HCT116 (cell line): ENCODE results near the gene WDR48. TPM values are rescaled to one million over a fixed set of nuclear protein-coding genes. Genes with fewer than 3 reads are reported as not detected.

Experiments used
- ATAC-seq: fragments of 200-7000 bp; cut with Tn5 transposase; 2 replicates; pipeline ENCODE4 v1.9.1; 2020; ENCODE audit warnings: mild to moderate bottlenecking, moderate library complexity
- BruUV-seq: library from RNA; stranded (reverse); fragments of 400-500 nt; replicated peaks from 2 replicates; lab custom pipeline; 2021; lab: Mats Ljungman, UMichigan
- CTCF ChIA-PET: fragments of 300-600 bp; sonication (Branson Sonifier 250); formaldehyde crosslinking; loops from one replicate; lab custom pipeline; 2021; ENCODE audit warnings: antibody characterized with exemption; lab: Charles Lee
- POLR2A ChIA-PET: fragments of 300-600, 350-600 bp; sonication (Branson Sonifier 250); formaldehyde crosslinking; loops from one replicate; lab custom pipeline; 2021; ENCODE audit warnings: antibody characterized with exemption; lab: Charles Lee
- RAD21 ChIA-PET, 2 experiments: fragments of 300-600 bp; sonication (Branson Sonifier 250); formaldehyde crosslinking; loops; one replicate each; lab custom pipeline; 2023; ENCODE audit warnings: low total read pairs in 2 of 2; ENCODE audit not compliant: uncharacterized antibody in 2 of 2, unreplicated experiment in 2 of 2, low non-redundant PET in 1 of 2; lab: Charles Lee
- DNase-seq: peaks from one replicate; pipeline ENCODE4 v3.0.0-alpha.2; 2010; ENCODE audit warnings: low read depth, low spot score
- H2AFZ ChIP-seq: fragments of 200-600 bp; shearing (Covaris generic), sonication (generic); 2 replicates; pipeline ENCODE4 v1.6.1; 2017; ENCODE audit warnings: low read depth, mixed run types, mixed read lengths, antibody characterized with exemption, low read length; ENCODE audit not compliant: poor library complexity, severe bottlenecking
- H3K27ac ChIP-seq: 2 replicates; pipeline ENCODE4 v1.5.1; 2012; ENCODE audit warnings: low read depth, low read length
- H3K27me3 ChIP-seq: fragments of 200-600 bp; sonication (generic); 2 replicates; pipeline ENCODE4 v1.6.1; 2016; ENCODE audit warnings: mixed run types, low read length, mixed read lengths; ENCODE audit not compliant: insufficient read depth
- H3K36me3 ChIP-seq, 2 experiments: fragments of 200-500 bp in 1 of 2; fragments of 200-600 bp in 1 of 2; sonication (Bioruptor generic) in 1 of 2; sonication (generic) in 1 of 2; 2 replicates each; pipeline versions ENCODE4 v1.5.1 to v1.6.1; 2014 to 2016; ENCODE audit warnings: low read length in 2 of 2, inconsistent platforms in 1 of 2, mixed read lengths in 1 of 2, mixed run types in 1 of 2; ENCODE audit not compliant: insufficient read depth in 2 of 2, control insufficient read depth in 1 of 2
- H3K4me1 ChIP-seq, 2 experiments: fragments of 200-600 bp in 1 of 2; sonication (generic) in 1 of 2; 2 replicates each; pipeline versions ENCODE4 v1.5.1 to v1.6.1; 2012 to 2017; ENCODE audit warnings: low read length in 2 of 2, inconsistent platforms in 1 of 2, mild to moderate bottlenecking in 1 of 2, mixed read lengths in 1 of 2, mixed run types in 1 of 2, moderate library complexity in 1 of 2; ENCODE audit not compliant: insufficient read depth in 2 of 2, control insufficient read depth in 1 of 2
- H3K4me2 ChIP-seq: fragments of 200-600 bp; sonication (generic); 2 replicates; pipeline ENCODE4 v1.6.1; 2017; ENCODE audit warnings: mixed run types, low read length, mixed read lengths
- H3K4me3 ChIP-seq, 2 experiments: fragments of 200-600 bp in 1 of 2; sonication (generic) in 1 of 2; replicated peaks in 1 of 2; 2 replicates each; pipeline ENCODE4 v1.5.1; 2011 to 2016; ENCODE audit warnings: low read length in 2 of 2, control low read depth in 1 of 2, low read depth in 1 of 2, mild to moderate bottlenecking in 1 of 2, mixed read lengths in 1 of 2, mixed run types in 1 of 2
- H3K79me2 ChIP-seq: fragments of 200-600 bp; sonication (generic); 2 replicates; pipeline ENCODE4 v1.6.1; 2017; ENCODE audit warnings: mild to moderate bottlenecking, mixed run types, low read length, moderate library complexity, mixed read lengths; ENCODE audit not compliant: insufficient read depth
- H3K9ac ChIP-seq: fragments of 200-600 bp; sonication (generic); 2 replicates; pipeline ENCODE4 v1.6.1; 2016; ENCODE audit warnings: low read length, mixed read lengths
- H3K9me2 ChIP-seq: fragments of 200-600 bp; sonication (generic), shearing (Covaris generic); 2 replicates; pipeline ENCODE4 v1.6.1; 2017; ENCODE audit warnings: mixed run types, mild to moderate bottlenecking, moderate library complexity; ENCODE audit not compliant: insufficient read depth
- H3K9me3 ChIP-seq, 2 experiments: fragments of 200-500 bp in 1 of 2; fragments of 200-600 bp in 1 of 2; sonication (Bioruptor generic) in 1 of 2; sonication (generic) in 1 of 2; 2 replicates each; pipeline ENCODE4 v1.6.1; 2014 to 2017; ENCODE audit warnings: low read length in 2 of 2, mixed read lengths in 2 of 2, inconsistent platforms in 1 of 2, low read depth in 1 of 2, mild to moderate bottlenecking in 1 of 2, mixed run types in 1 of 2, moderate library complexity in 1 of 2; ENCODE audit not compliant: control insufficient read depth in 1 of 2, insufficient read depth in 1 of 2
- H4K20me1 ChIP-seq: fragments of 200-600 bp; sonication (generic), shearing (Covaris generic); 2 replicates; pipeline ENCODE4 v1.6.1; 2017; ENCODE audit warnings: mixed run types, mild to moderate bottlenecking, moderate library complexity; ENCODE audit not compliant: insufficient read depth
- CBX3 ChIP-seq: IDR thresholded peaks from 2 replicates; pipeline ENCODE4 v1.6.1; 2012; ENCODE audit warnings: low read depth
- EGR1 ChIP-seq: IDR thresholded peaks from 2 replicates; pipeline ENCODE4 v1.6.1; 2012; ENCODE audit warnings: low read depth
- ELF1 ChIP-seq: IDR thresholded peaks from 2 replicates; pipeline ENCODE4 v1.6.1; 2012; ENCODE audit warnings: low read depth, borderline replicate concordance
- EZH2 ChIP-seq: fragments of 200-600 bp; sonication (generic); IDR thresholded peaks from 2 replicates; pipeline ENCODE4 v1.6.1; 2017; ENCODE audit warnings: antibody characterized with exemption, mixed run types
- EZH2phosphoT487 ChIP-seq: fragments of 200-600 bp; IDR thresholded peaks from 2 replicates; pipeline ENCODE4 v1.6.1; 2018; ENCODE audit warnings: antibody characterized with exemption, borderline replicate concordance
- JUND ChIP-seq: IDR thresholded peaks from 2 replicates; pipeline ENCODE4 v1.6.1; 2012
- POLR2AphosphoS5 ChIP-seq: IDR thresholded peaks from 2 replicates; pipeline ENCODE4 v1.6.1; 2011; ENCODE audit warnings: mild to moderate bottlenecking, low read depth, low read length, moderate library complexity
- SRF ChIP-seq: IDR thresholded peaks from 2 replicates; pipeline ENCODE4 v1.6.1; 2012; ENCODE audit warnings: low read depth
- TCF7L2 ChIP-seq: IDR thresholded peaks from 2 replicates; pipeline ENCODE4 v1.7.0; 2011; ENCODE audit warnings: borderline replicate concordance, inconsistent platforms; ENCODE audit not compliant: insufficient read depth, insufficient read length; ENCODE audit errors: extremely low read depth
- YY1 ChIP-seq: IDR thresholded peaks from 2 replicates; pipeline ENCODE4 v1.6.1; 2011; ENCODE audit warnings: low read length, low read depth, moderate library complexity, mild to moderate bottlenecking; ENCODE audit not compliant: insufficient replicate concordance; ENCODE audit errors: extremely low read depth
- ZFX ChIP-seq: fragments of 450-650 bp; IDR thresholded peaks from 2 replicates; pipeline ENCODE4 v1.6.1; 2017
- intact Hi-C: fragments of 100-400 bp; cut with micrococcal nuclease; formaldehyde crosslinking; loops from 2 replicates; pipeline ENCODE4 v1.10.0; 2022
- total RNA-seq: library from RNA; stranded (reverse); gene quantifications from one replicate; pipeline ENCODE4 v1.2.1, GENCODE V29; 2021; ENCODE audit not compliant: unreplicated experiment
- TF ChIP-seq, protein P1 (sequence below): IDR thresholded peaks from 2 replicates; pipeline ENCODE4 v1.6.1; 2012; ENCODE audit warnings: low read depth

WDR48 gene
- total RNA-seq, 1 experiment from 2014 or later, result 35.6 TPM

GRCh38 chr3:39022286-39022630 is 29.6 kb upstream of the WDR48 start:
- Histone ChIP-seq H3K79me2 (no peaks in the 10 kb centered on the region), H4K20me1 (no peaks in the 10 kb centered on the region), H3K9ac (no peak overlapping the region), H3K27me3 (peaks cover 24% of the 10 kb centered on the region), H3K4me3 (no peak overlapping the region), H3K9me2 (no peaks in the 10 kb centered on the region), H3K4me1 (no peaks in the 10 kb centered on the region), H3K36me3 (no peaks in the 10 kb centered on the region), H3K27ac (no peak overlapping the region), H3K4me2 (no peak overlapping the region), H2AFZ (no peak overlapping the region), H3K9me3 (no peaks in the 10 kb centered on the region)
- ChIA-PET RAD21 (no interaction called here), CTCF (no interaction called here), POLR2A (no interaction called here)
- BruUV-seq, result no TSS peak
- no peak for DNase-seq
- intact Hi-C loops, result no loop called here
- no peak for ATAC-seq
- TF ChIP-seq EZH2phosphoT487, result no peak
- TF ChIP-seq, protein P1, sequence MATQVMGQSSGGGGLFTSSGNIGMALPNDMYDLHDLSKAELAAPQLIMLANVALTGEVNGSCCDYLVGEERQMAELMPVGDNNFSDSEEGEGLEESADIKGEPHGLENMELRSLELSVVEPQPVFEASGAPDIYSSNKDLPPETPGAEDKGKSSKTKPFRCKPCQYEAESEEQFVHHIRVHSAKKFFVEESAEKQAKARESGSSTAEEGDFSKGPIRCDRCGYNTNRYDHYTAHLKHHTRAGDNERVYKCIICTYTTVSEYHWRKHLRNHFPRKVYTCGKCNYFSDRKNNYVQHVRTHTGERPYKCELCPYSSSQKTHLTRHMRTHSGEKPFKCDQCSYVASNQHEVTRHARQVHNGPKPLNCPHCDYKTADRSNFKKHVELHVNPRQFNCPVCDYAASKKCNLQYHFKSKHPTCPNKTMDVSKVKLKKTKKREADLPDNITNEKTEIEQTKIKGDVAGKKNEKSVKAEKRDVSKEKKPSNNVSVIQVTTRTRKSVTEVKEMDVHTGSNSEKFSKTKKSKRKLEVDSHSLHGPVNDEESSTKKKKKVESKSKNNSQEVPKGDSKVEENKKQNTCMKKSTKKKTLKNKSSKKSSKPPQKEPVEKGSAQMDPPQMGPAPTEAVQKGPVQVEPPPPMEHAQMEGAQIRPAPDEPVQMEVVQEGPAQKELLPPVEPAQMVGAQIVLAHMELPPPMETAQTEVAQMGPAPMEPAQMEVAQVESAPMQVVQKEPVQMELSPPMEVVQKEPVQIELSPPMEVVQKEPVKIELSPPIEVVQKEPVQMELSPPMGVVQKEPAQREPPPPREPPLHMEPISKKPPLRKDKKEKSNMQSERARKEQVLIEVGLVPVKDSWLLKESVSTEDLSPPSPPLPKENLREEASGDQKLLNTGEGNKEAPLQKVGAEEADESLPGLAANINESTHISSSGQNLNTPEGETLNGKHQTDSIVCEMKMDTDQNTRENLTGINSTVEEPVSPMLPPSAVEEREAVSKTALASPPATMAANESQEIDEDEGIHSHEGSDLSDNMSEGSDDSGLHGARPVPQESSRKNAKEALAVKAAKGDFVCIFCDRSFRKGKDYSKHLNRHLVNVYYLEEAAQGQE, result no peak
- TF ChIP-seq YY1, result no peak
- TF ChIP-seq POLR2AphosphoS5, result no peak
- TF ChIP-seq JUND, result no peak
- TF ChIP-seq ZFX, result no peak
- TF ChIP-seq EGR1, result no peak
- TF ChIP-seq EZH2, result no peak
- no peak for TF ChIP-seq SRF
- TF ChIP-seq TCF7L2, result no peak
- TF ChIP-seq CBX3, result no peak
- TF ChIP-seq ELF1, result no peak
